H1 (cell line): ENCODE measurements around the gene CTXN1. TPM values are rescaled to one million over a fixed set of nuclear protein-coding genes. Genes with fewer than 3 reads are reported as not detected.

Experiments used
- CTCF ChIA-PET: fragments of 300-600 bp; sonication (Branson Sonifier 250); formaldehyde crosslinking; loops from one replicate; lab custom pipeline; 2021; ENCODE audit not compliant: partially characterized antibody; lab: Charles Lee
- POLR2A ChIA-PET: fragments of 300-600 bp; sonication (Branson Sonifier 250); formaldehyde crosslinking; loops from one replicate; lab custom pipeline; 2021; ENCODE audit warnings: inconsistent platforms; ENCODE audit not compliant: partially characterized antibody; lab: Charles Lee
- DNase-seq, 2 experiments: peaks; one replicate each; pipeline versions ENCODE4 v3.0.0 to v3.0.0-alpha.2; 2010 to 2022; ENCODE audit warnings: low spot score in 2 of 2, low read depth in 1 of 2, mixed read lengths in 1 of 2
- FAIRE-seq: peaks from 2 replicates; lab custom pipeline; 2011; peaks lifted over from hg19 to GRCh38; lab: Jason Lieb, UNC
- H2AFZ ChIP-seq: 2 replicates; pipeline ENCODE4 v1.8.1; 2012; ENCODE audit warnings: low read length, inconsistent platforms
- H2AK5ac ChIP-seq: 2 replicates; pipeline ENCODE4 v1.6.1; 2013; ENCODE audit warnings: low read depth, low read length
- H2BK120ac ChIP-seq: replicated peaks from 2 replicates; pipeline ENCODE3; 2013; ENCODE audit warnings: low read depth, low read length, inconsistent platforms
- H2BK12ac ChIP-seq: 2 replicates; pipeline ENCODE4 v1.6.1; 2013; ENCODE audit warnings: low read depth, low read length
- H2BK15ac ChIP-seq: 2 replicates; pipeline ENCODE4 v1.6.1; 2013; ENCODE audit warnings: low read length
- H2BK20ac ChIP-seq: 2 replicates; pipeline ENCODE4 v1.6.1; 2013; ENCODE audit warnings: low read length
- H2BK5ac ChIP-seq: 2 replicates; pipeline ENCODE4 v1.6.1; 2013; ENCODE audit warnings: low read depth, low read length
- H3K14ac ChIP-seq: 2 replicates; pipeline ENCODE4 v1.6.1; 2013; ENCODE audit warnings: inconsistent platforms; ENCODE audit not compliant: insufficient read length
- H3K18ac ChIP-seq: 2 replicates; pipeline ENCODE4 v1.6.1; 2013; ENCODE audit warnings: low read length; ENCODE audit errors: extremely low read depth
- H3K23ac ChIP-seq: 2 replicates; pipeline ENCODE4 v1.6.1; 2013; ENCODE audit warnings: inconsistent platforms; ENCODE audit not compliant: insufficient read length
- H3K23me2 ChIP-seq: 2 replicates; pipeline ENCODE4 v1.6.1; 2013; ENCODE audit warnings: low read depth, low read length
- H3K27ac ChIP-seq: 2 replicates; pipeline ENCODE4 v1.6.1; 2011; ENCODE audit warnings: low read depth, low read length, inconsistent platforms
- H3K27me3 ChIP-seq, 4 experiments: replicated peaks in 1 of 4; 1 replicate in 1 of 4; 2 replicates in 3 of 4; pipeline versions ENCODE4 v1.6.1 to v1.8.1; 2011 to 2013; ENCODE audit warnings: low read length in 3 of 4, mild to moderate bottlenecking in 3 of 4, inconsistent platforms in 2 of 4, mixed read lengths in 2 of 4, moderate library complexity in 1 of 4; ENCODE audit not compliant: control insufficient read depth in 3 of 4, insufficient read depth in 3 of 4; ENCODE audit errors: extremely low read depth in 1 of 4
- H3K36me3 ChIP-seq, 4 experiments: 2 replicates each; pipeline versions ENCODE4 v1.6.1 to v1.8.1; 2011 to 2013; ENCODE audit warnings: mild to moderate bottlenecking in 4 of 4, low read length in 3 of 4, moderate library complexity in 2 of 4, control low read depth in 1 of 4, inconsistent platforms in 1 of 4; ENCODE audit not compliant: insufficient read depth in 4 of 4, control insufficient read depth in 2 of 4
- H3K4ac ChIP-seq: replicated peaks from 2 replicates; pipeline ENCODE3; 2013; ENCODE audit warnings: low read length, low read depth, mixed read lengths, inconsistent platforms; ENCODE audit not compliant: insufficient read length
- H3K4me1 ChIP-seq, 4 experiments: replicated peaks in 1 of 4; 1 replicate in 1 of 4; 2 replicates in 3 of 4; pipeline versions ENCODE4 v1.6.1 to v1.8.1; 2011 to 2013; ENCODE audit warnings: low read length in 3 of 4, inconsistent platforms in 2 of 4, mixed read lengths in 1 of 4; ENCODE audit not compliant: insufficient read depth in 4 of 4, control insufficient read depth in 3 of 4
- H3K4me2 ChIP-seq, 2 experiments: 2 replicates each; pipeline versions ENCODE4 v1.6.1 to v1.8.1; 2011 to 2013; ENCODE audit warnings: low read depth in 2 of 2, low read length in 2 of 2, control low read depth in 1 of 2, inconsistent platforms in 1 of 2, mild to moderate bottlenecking in 1 of 2; ENCODE audit not compliant: insufficient read depth in 1 of 2
- H3K4me3 ChIP-seq, 4 experiments: fragments of 200-600, 300-600 bp in 1 of 4; sonication (generic), shearing (Covaris generic), sonication (Bioruptor Twin) in 1 of 4; 2 replicates each; pipeline versions ENCODE4 v1.5.1 to v1.8.1; 2011 to 2016; ENCODE audit warnings: low read length in 4 of 4, low read depth in 3 of 4, control low read depth in 2 of 4, inconsistent platforms in 2 of 4, mild to moderate bottlenecking in 2 of 4, mixed read lengths in 1 of 4, moderate library complexity in 1 of 4; ENCODE audit not compliant: insufficient read depth in 2 of 4; ENCODE audit errors: extremely low read depth in 1 of 4
- H3K56ac ChIP-seq: replicated peaks from 2 replicates; pipeline ENCODE3; 2013; ENCODE audit warnings: low read depth, mild to moderate bottlenecking, mixed read lengths, low read length, inconsistent platforms; ENCODE audit not compliant: insufficient read length
- H3K79me1 ChIP-seq: 2 replicates; pipeline ENCODE4 v1.6.1; 2013; ENCODE audit warnings: low read depth, low read length, control low read depth
- H3K79me2 ChIP-seq, 2 experiments: 2 replicates each; pipeline versions ENCODE4 v1.6.1 to v1.8.1; 2012 to 2013; ENCODE audit warnings: low read length in 2 of 2, mild to moderate bottlenecking in 2 of 2, inconsistent platforms in 1 of 2; ENCODE audit not compliant: insufficient read depth in 2 of 2, control insufficient read depth in 1 of 2
- H3K9ac ChIP-seq, 4 experiments: replicated peaks in 1 of 4; 1 replicate in 1 of 4; 2 replicates in 3 of 4; pipeline versions ENCODE4 v1.6.1 to v1.8.1; 2011 to 2013; ENCODE audit warnings: low read depth in 3 of 4, low read length in 3 of 4, control low read depth in 2 of 4, mild to moderate bottlenecking in 2 of 4, moderate library complexity in 2 of 4, inconsistent platforms in 1 of 4; ENCODE audit errors: extremely low read depth in 1 of 4
- H3K9me3 ChIP-seq, 2 experiments: 2 replicates each; pipeline versions ENCODE4 v1.6.1 to v1.8.1; 2012 to 2013; ENCODE audit warnings: mild to moderate bottlenecking in 2 of 2, moderate library complexity in 2 of 2, control low read depth in 1 of 2, inconsistent platforms in 1 of 2, low read depth in 1 of 2, low read length in 1 of 2, mixed read lengths in 1 of 2; ENCODE audit not compliant: insufficient read depth in 2 of 2
- H4K20me1 ChIP-seq, 2 experiments: replicated peaks in 1 of 2; 2 replicates each; pipeline versions ENCODE3 to v1.8.1; 2011 to 2013; ENCODE audit warnings: inconsistent platforms in 2 of 2, low read length in 2 of 2, mild to moderate bottlenecking in 1 of 2; ENCODE audit not compliant: insufficient read depth in 2 of 2, control insufficient read depth in 1 of 2
- H4K5ac ChIP-seq: 2 replicates; pipeline ENCODE4 v1.6.1; 2013; ENCODE audit warnings: low read length, low read depth, mixed read lengths, inconsistent platforms; ENCODE audit not compliant: insufficient read length
- H4K8ac ChIP-seq: 2 replicates; pipeline ENCODE4 v1.8.0; 2013; ENCODE audit warnings: mild to moderate bottlenecking, moderate library complexity, low read length, inconsistent platforms; ENCODE audit not compliant: insufficient read depth; ENCODE audit errors: extremely low read depth
- H4K91ac ChIP-seq: replicated peaks from 2 replicates; pipeline ENCODE3; 2013; ENCODE audit warnings: low read length, mixed read lengths, inconsistent platforms; ENCODE audit not compliant: insufficient read length
- CBX8 ChIP-seq: fragments of 300-800, 300-1000 bp; sonication (generic); IDR thresholded peaks from 2 replicates; pipeline ENCODE4 v1.7.1; 2016; ENCODE audit warnings: low read depth, low read length, borderline replicate concordance
- CTBP2 ChIP-seq: IDR thresholded peaks from 2 replicates; pipeline ENCODE4 v1.7.0; 2011; ENCODE audit warnings: borderline replicate concordance, mild to moderate bottlenecking, moderate library complexity, mixed read lengths, low read length; ENCODE audit not compliant: insufficient read depth, insufficient read length
- KDM4A ChIP-seq: IDR thresholded peaks from one replicate; pipeline ENCODE4 v1.7.1; 2012; ENCODE audit warnings: low read depth, mild to moderate bottlenecking, moderate library complexity, low read length, inconsistent platforms; ENCODE audit not compliant: severe bottlenecking
- SIRT6 ChIP-seq: IDR thresholded peaks from one replicate; pipeline ENCODE4 v1.7.1; 2012; ENCODE audit warnings: low read length, inconsistent platforms
- WGBS, 2 experiments: shearing (Covaris generic) in 1 of 2; methylation state at CpG; one replicate each; pipeline versions ENCODE4 v1.1.6 to v1.1.7; 2013 to 2015; ENCODE audit warnings: low lambda C conversion rate in 2 of 2, mixed read lengths in 2 of 2, inconsistent platforms in 1 of 2, low coverage in 1 of 2, missing lambda C conversion rate in 1 of 2; ENCODE audit not compliant: insufficient replicate concordance in 2 of 2, insufficient coverage in 1 of 2, insufficient read length in 1 of 2; ENCODE audit errors: extremely low coverage in 1 of 2, missing lambda C conversion rate in 1 of 2; 5-methylcytosine and 5-hydroxymethylcytosine counted together
- polyA plus RNA-seq, 7 experiments: library from polyadenylated mRNA; depleted of rRNA in 3 of 7; stranded (reverse) in 5 of 7; unstranded in 2 of 7; fragments of >200 nt in 5 of 7; fragments of 200-250 nt in 2 of 7; gene quantifications; 1 replicate in 5 of 7; 2 replicates in 1 of 7; 4 replicates in 1 of 7; pipeline versions ENCODE4 v1.2.1 to v1.2.3, GENCODE V29; 2011 to 2013; ENCODE audit warnings: missing spikeins in 2 of 7, mixed read lengths in 2 of 7
- total RNA-seq: library from RNA; stranded (reverse); fragmentation: NEBNext Ultra II Directional; extraction: Animal tissue kit (Norgen Biotek cat#: 25700); gene quantifications from 2 replicates; pipeline ENCODE4 v1.2.1, GENCODE V29; 2021

The CTXN1 gene
- total and polyA plus RNA-seq, 2 of the 8 experiments (the other 6 are each of a cell fraction or from before 2014, with no cell fraction given) = 16.4 to 58.0 TPM

DNA sequence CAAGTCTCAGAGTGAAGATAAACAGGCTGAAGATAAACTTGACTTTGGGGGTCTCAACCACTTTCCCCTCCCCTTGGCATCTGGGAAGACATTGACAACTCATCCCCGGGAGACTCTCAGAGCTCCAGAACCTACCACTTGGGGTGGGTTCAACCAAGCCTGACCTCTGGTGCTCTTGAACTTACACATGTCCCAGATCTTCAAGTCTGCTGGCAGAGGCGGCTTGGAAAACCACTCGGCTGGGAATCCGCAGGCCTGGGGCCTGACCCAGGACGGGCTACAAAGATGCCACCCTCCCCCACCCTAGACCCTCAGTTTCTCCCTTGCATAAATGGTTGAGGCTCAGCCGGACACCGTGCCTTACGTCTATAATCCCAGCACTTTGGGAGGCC lies 37.1 kb downstream of the CTXN1 start:
- FAIRE-seq = no peak
- no peak overlapping the region for H3K9ac ChIP-seq
- H3K27me3 ChIP-seq = peaks cover 0 to 4% (median 3%) of the 10 kb centered on the region in 4 experiments; a peak in 4 of 7 replicates

More for the DNA sequence above, 37.1 kb downstream of the CTXN1 start:
- no peak overlapping the region for H2BK120ac ChIP-seq
- no peaks in the 10 kb centered on the region for H3K79me2 ChIP-seq
- CTCF ChIA-PET = interaction anchor here (1.2 to 3.2 kb wide), 4 partner anchors 11 to 310 kb away, joined by 3 to 21 read pairs (median 4); partner anchors contain the start of gene MAP2K7
- H3K56ac ChIP-seq = no peak overlapping the region
- peaks cover 0 to 7% (median 5%) of the 10 kb centered on the region in 4 experiments; a peak in 4 of 7 replicates for H3K4me1 ChIP-seq
- peaks cover 5% of the 10 kb centered on the region; the same call in 1 of the 2 replicates for H3K23me2 ChIP-seq
- TF ChIP-seq KDM4A = peak; percentile 4
- no peak for TF ChIP-seq SIRT6
- TF ChIP-seq CBX8 = no peak
- no peak for TF ChIP-seq CTBP2
- H3K4me2 ChIP-seq = peak overlapping the region; percentile 55 to 73
- peak overlapping the region; percentile 51 to 69 (median 57) for H3K4me3 ChIP-seq
- no peak overlapping the region for H2BK15ac ChIP-seq
- POLR2A ChIA-PET = interaction anchor here (0.7 to 1.9 kb wide), 7 partner anchors 8 to 39 kb away, joined by 3 to 9 read pairs (median 4); partner anchors contain the start of gene PRR36
- no peak overlapping the region for H3K27ac ChIP-seq
- no peak overlapping the region for H2AK5ac ChIP-seq
- H3K36me3 ChIP-seq = no peaks in the 10 kb centered on the region
- 83% methylated on average over 8 of the region's 8 CpGs; no CpG with 5 or more reads in 1 of the 2 experiments for WGBS, 2 experiments
- H2BK12ac ChIP-seq = no peak overlapping the region
- H4K5ac ChIP-seq = no peak overlapping the region
- H3K4ac ChIP-seq = no peak overlapping the region
- no peaks in the 10 kb centered on the region for H4K20me1 ChIP-seq
- H4K91ac ChIP-seq = no peak overlapping the region
- no peak overlapping the region for H4K8ac ChIP-seq
- H2BK5ac ChIP-seq = peak overlapping the region; percentile 16; the same call in 1 of the 2 replicates
- no peak for DNase-seq
- H3K9me3 ChIP-seq = no peaks in the 10 kb centered on the region
- no peaks in the 10 kb centered on the region for H3K79me1 ChIP-seq
- H3K14ac ChIP-seq = no peak overlapping the region
- H3K23ac ChIP-seq = no peak overlapping the region
- no peak overlapping the region for H2BK20ac ChIP-seq
- no peak overlapping the region for H2AFZ ChIP-seq
- H3K18ac ChIP-seq = no peak overlapping the region
